Measurements from ENCODE around the gene IQCF6. TPM values are rescaled to one million over a fixed set of nuclear protein-coding genes. Genes with fewer than 3 reads are reported as not detected.
A peak's percentile ranks its signal among the peaks of the same experiment; 100 is the strongest.

IQCF6 gene
- total RNA-seq, result not detected in 2 replicates
- long read RNA-seq, result 0 reads

DNA sequence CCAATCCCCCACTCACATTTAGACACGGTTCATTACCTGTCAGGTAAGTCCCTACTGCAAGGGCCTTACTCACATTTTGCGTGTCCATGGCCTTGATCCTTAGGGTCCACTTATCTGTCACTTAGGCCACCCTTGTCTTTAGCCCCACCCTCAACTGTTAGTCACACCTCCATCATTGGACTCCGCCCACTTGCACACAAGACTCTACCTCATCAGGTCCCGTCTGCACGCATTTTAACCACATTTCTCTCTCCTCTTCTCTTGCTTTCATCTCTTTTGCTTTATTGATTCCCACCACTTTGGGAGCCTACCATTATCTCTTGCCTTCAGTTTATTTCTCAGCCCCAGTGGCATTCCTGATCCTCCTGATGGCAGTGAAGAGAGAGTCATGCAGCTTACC, at the start of gene IQCF6:
IQCF6 (minus strand) TSS at position 101 of the 400 bp plus-strand sequence; CDS start at position 88, 13 bp downstream.
- Mint-ChIP-seq H3K9me3 (ENCODE audit: low read depth) (no peaks in the 10 kb centered on the region), H3K4me1 (ENCODE audit: low read depth) (no peaks in the 10 kb centered on the region), H3K27ac (no peak within 1 kb of the TSS), H3K27me3 (peaks cover 3% of the 10 kb centered on the region), H3K4me3 (ENCODE audit: low read depth) (no peak within 1 kb of the TSS), H3K36me3 (ENCODE audit: insufficient read depth) (no peaks in the 10 kb centered on the region)
- DNase-seq (ENCODE audit: low spot score, unreplicated experiment), result no peak
- TF ChIP-seq, protein P1, sequence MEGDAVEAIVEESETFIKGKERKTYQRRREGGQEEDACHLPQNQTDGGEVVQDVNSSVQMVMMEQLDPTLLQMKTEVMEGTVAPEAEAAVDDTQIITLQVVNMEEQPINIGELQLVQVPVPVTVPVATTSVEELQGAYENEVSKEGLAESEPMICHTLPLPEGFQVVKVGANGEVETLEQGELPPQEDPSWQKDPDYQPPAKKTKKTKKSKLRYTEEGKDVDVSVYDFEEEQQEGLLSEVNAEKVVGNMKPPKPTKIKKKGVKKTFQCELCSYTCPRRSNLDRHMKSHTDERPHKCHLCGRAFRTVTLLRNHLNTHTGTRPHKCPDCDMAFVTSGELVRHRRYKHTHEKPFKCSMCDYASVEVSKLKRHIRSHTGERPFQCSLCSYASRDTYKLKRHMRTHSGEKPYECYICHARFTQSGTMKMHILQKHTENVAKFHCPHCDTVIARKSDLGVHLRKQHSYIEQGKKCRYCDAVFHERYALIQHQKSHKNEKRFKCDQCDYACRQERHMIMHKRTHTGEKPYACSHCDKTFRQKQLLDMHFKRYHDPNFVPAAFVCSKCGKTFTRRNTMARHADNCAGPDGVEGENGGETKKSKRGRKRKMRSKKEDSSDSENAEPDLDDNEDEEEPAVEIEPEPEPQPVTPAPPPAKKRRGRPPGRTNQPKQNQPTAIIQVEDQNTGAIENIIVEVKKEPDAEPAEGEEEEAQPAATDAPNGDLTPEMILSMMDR (IDR thresholded peaks at IDR 0.05; ENCODE audit: unreplicated experiment), result no peak

DNA sequence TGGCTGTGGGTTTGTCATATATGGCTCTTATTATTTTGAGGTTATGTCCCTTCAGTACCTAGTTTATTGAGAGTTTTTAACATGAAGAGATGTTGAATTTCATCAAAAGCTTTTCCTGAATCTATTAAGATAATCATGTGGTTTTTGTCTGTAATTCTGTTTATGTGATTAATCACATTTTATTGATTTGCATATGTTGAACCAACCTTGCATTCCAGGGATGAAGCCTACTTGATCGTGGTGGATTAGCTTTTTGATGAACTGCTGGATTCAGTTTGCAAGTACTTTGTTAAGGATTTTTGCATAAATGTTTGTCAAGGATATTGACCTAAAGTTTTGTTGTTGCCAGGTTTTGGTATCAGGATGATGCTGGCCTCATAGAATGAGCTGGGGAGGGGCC, 49.3 kb upstream of the IQCF6 start:
- Mint-ChIP-seq H3K27ac (no peak overlapping the region), H3K4me3 (ENCODE audit: low read depth) (no peak overlapping the region), H3K4me1 (ENCODE audit: low read depth) (no peaks in the 10 kb centered on the region), H3K36me3 (ENCODE audit: insufficient read depth) (no peaks in the 10 kb centered on the region), H3K9me3 (ENCODE audit: low read depth) (peaks cover 20% of the 10 kb centered on the region), H3K27me3 (no peaks in the 10 kb centered on the region)
- DNase-seq (ENCODE audit: low spot score, unreplicated experiment), result no peak
- TF ChIP-seq, protein P1 (IDR thresholded peaks at IDR 0.05; ENCODE audit: unreplicated experiment), result no peak

DNA sequence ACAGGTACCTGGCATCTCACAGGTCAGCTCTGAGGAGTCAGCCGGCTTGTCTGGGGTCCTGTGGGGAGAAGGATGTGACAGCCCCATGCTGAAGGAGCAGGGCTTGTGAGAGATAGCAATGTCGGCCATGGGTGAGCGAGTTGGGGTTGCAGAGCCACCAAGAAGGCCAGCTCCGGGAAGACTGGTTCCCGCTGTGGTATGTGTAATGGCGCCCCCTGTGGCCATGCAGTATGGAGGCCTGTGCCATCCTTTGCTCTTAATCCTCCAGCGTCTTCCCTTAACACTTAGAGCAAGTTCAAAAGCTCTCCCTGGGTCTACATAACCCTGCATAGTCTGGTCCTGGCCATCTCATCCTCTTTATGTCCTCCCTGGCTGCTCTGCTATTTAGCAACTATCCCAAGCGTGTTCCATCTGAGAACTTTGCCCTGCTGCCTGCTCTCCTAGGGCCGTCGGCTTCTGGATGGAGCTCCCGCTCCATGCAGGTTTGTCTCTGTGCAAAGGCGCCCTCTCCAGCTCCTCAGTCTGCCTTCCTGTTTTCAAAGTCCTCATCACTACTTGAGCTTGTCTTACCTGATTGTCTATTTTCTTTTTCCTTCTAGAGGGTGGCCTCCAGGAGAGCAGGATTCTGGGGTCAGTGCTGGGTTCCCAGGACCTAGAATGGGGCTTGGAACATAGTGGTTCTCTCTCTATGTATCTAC, 40.8 kb upstream of the IQCF6 start:
- H3K36me3 Mint-ChIP-seq (ENCODE audit: insufficient read depth), result no peaks in the 10 kb centered on the region
- H3K4me3 Mint-ChIP-seq (ENCODE audit: low read depth), result no peak overlapping the region
- H3K4me1 Mint-ChIP-seq (ENCODE audit: low read depth), result no peaks in the 10 kb centered on the region
- peaks cover 10% of the 10 kb centered on the region for H3K27me3 Mint-ChIP-seq
- H3K27ac Mint-ChIP-seq, result no peak overlapping the region
- TF ChIP-seq, protein P1 (IDR thresholded peaks at IDR 0.05; ENCODE audit: unreplicated experiment), result peak; percentile 53
- peaks cover 9% of the 10 kb centered on the region for H3K9me3 Mint-ChIP-seq (ENCODE audit: low read depth)
- DNase-seq (ENCODE audit: low spot score, unreplicated experiment), result peak; percentile 18

DNA sequence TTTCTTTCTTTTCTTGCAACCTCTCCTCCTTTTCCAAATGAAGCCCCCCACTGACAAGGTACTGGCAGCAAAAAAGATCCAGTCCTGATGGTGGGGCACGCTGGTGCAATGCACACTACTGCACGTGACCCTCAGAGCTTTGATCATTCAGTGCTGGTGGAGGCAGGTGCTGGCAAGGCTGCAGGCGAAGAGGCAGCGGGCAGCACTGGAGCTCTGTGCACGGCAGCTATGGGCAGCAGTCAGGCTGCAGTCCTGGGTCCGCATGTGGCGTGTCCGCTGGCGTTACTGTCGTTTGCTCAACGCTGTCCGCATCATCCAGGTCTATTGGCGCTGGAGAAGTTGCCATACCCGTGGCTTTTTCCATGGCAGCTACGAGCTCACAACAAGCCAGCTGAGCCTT, 40.1 kb upstream of the IQCF6 start:
- DNase-seq (ENCODE audit: low spot score, unreplicated experiment), result no peak
- H3K27me3 Mint-ChIP-seq, result peaks cover 10% of the 10 kb centered on the region
- peaks cover 9% of the 10 kb centered on the region for H3K9me3 Mint-ChIP-seq (ENCODE audit: low read depth)
- H3K36me3 Mint-ChIP-seq (ENCODE audit: insufficient read depth), result no peaks in the 10 kb centered on the region
- H3K27ac Mint-ChIP-seq, result no peak overlapping the region
- H3K4me3 Mint-ChIP-seq (ENCODE audit: low read depth), result no peak overlapping the region
- TF ChIP-seq, protein P1 (IDR thresholded peaks at IDR 0.05; ENCODE audit: unreplicated experiment), result no peak
- H3K4me1 Mint-ChIP-seq (ENCODE audit: low read depth), result no peaks in the 10 kb centered on the region

DNA sequence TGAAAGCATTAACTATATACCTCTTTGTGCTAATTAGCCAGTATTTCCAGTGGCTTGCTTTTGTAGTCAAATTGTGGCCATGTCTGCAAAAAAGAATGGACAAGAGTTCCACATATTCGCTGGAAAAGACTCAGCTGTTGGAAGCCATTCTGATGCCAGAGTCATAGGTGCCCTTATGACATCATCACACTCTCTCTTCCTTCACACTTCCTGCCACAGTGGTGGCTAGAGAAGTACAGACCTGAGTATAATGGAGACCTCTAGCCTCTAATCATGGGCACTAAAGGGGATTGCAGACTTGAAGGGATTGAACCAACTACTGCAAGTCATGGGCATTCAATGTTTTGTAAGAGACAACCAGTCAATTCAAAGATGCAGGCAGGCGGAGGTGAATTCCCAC, 38.3 kb upstream of the IQCF6 start:
- no peak overlapping the region for H3K4me3 Mint-ChIP-seq (ENCODE audit: low read depth)
- peaks cover 6% of the 10 kb centered on the region for H3K9me3 Mint-ChIP-seq (ENCODE audit: low read depth)
- peaks cover 10% of the 10 kb centered on the region for H3K27me3 Mint-ChIP-seq
- no peak overlapping the region for H3K27ac Mint-ChIP-seq
- DNase-seq (ENCODE audit: low spot score, unreplicated experiment), result no peak
- TF ChIP-seq, protein P1 (IDR thresholded peaks at IDR 0.05; ENCODE audit: unreplicated experiment), result no peak
- no peaks in the 10 kb centered on the region for H3K4me1 Mint-ChIP-seq (ENCODE audit: low read depth)
- no peaks in the 10 kb centered on the region for H3K36me3 Mint-ChIP-seq (ENCODE audit: insufficient read depth)

All from progenitor cell of endocrine pancreas (in vitro differentiated cells).